GM19468 (cell line): Measurements from ENCODE around the gene KIAA1217.

ENCODE experiments used
- ATAC-seq: cut with Tn5 transposase; IDR thresholded peaks from one replicate; pipeline ENCODE4 v1.9.1; 2021; ENCODE audit warnings: mild to moderate bottlenecking, moderate library complexity, moderate number of reproducible peaks; ENCODE audit not compliant: unreplicated experiment; ENCODE audit errors: extremely low read depth

Gene KIAA1217

GRCh38 chr10:24240041-24240751 lies 31.3 kb downstream of the KIAA1217 start:
- no peak for ATAC-seq

DNA sequence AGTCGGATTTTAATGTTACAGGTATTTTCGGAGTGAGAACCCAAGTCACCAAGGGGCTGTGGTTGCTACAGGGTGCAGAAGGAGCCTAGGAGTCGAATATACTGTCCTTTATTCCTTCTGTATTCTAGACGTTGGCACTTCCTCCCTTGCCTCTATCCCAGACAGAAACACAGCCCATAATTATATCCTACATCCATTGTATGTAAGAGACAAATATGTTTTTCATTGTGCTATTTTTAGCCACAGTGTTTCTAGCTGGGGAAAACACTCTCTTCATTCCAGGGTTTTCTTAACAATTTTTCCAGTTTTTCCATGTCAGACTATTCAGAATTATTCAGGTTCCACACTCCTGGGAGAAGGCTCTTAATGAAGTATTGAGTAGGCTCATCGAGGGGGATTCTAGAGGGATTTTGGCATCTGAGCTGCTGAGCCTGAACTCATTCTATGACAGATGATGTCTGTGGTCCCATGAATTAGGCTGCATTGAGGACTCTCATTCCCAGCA lies 32.6 kb downstream of the KIAA1217 start:
- ATAC-seq: no peak

DNA sequence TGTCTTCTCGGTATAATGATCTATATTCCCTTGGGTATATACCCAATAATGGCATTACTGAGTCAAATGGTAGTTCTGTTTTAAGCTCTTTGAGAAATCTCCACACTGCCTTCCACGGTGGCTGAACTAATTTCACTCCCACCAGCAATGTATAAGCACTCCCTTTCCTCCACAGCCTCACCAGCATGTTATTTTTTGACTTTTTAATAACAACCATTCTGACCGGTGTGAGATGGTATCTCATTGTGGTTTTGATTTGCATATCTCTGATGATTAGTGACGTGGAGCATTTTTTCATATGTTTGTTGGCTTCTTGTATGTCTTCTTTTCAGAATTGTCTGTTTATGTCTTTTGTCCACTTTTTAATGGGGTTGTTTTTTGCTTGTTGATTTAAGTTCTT lies 33.6 kb downstream of the KIAA1217 start:
- no peak for ATAC-seq

GRCh38 chr10:24246365-24246764 lies 37.4 kb downstream of the KIAA1217 start:
- no peak for ATAC-seq

GRCh38 chr10:24247841-24248240 lies 38.9 kb downstream of the KIAA1217 start:
- no peak for ATAC-seq

DNA sequence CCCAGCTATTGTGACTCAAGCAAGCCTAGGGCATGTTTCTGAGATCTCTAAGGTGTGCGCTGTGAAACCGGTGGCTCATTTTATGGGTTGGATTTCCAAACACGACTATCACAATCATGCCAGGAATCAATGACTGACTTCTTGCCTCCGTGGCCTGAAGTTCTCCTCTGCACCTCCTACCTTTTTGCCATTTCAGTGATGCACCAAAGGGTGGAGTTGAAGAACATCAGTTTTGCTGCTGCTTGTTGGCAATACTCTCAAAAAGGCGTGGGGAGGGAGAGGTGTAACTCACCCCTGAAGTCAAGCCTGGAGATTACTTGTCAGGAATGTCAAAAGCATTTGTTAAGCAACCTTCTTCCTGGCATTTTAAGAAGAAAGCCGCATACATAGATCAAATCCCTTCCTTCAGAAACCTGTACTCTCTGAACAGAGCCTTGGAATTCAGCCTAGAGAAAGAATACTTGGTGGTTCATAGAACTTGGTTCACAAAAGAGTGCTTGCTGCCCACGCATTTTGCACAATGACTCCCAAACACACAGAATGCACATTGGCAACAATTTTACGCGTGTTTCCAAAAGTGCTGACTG lies 41.0 kb downstream of the KIAA1217 start:
- ATAC-seq: no peak

GRCh38 chr10:24251547-24251946 lies 42.6 kb downstream of the KIAA1217 start:
- ATAC-seq: no peak

- ATAC-seq: no peak
These were observed 45.2 kb downstream of the KIAA1217 start for GRCh38 chr10:24254180-24254579.

GRCh38 chr10:24255115-24255880 lies 46.4 kb downstream of the KIAA1217 start:
- ATAC-seq: no peak

DNA sequence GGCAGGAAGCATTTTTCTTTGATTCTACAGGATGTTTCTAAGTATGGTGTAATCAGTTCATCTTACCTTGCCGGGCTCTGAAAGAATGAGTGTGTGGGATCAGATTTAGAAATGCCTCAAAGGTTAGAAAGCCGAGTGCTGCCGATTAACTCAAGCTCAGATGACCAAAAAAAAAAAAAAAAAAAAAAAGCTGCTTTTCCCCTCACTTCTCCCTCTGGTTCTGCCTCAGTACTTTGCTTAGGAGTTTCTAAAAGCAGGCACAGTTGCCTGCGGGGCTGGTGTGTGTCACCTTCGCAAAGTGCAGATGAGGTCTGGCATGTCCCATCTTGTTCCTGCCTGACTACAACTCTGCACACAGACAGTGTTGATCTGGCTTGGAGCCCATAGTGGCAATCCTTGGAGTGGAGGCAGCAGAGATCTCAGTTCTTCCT lies 47.0 kb downstream of the KIAA1217 start:
- no peak for ATAC-seq

DNA sequence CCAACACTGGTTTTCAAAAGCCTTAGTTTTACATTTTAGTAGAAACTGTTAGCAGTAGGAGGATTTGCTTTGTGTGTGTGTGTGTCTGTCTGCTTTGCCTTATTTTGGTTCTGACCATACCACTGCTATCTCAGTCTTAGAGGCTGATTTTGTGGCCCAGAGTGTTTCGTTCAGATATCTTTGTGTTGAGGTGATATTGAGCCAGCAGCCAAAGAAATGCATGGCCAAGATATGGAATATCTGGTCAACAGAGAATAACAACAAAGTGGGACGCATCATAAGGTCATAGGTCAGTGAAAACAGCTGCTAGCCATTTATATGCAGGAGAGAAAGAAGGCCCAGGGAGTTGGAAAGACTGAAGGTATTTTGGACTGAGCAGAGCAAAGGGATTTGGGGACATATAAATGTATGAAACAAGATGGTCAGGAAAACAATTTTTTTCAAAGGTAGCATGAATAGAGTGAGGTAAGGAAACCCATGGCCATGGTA lies 47.7 kb downstream of the KIAA1217 start:
- ATAC-seq: no peak

DNA sequence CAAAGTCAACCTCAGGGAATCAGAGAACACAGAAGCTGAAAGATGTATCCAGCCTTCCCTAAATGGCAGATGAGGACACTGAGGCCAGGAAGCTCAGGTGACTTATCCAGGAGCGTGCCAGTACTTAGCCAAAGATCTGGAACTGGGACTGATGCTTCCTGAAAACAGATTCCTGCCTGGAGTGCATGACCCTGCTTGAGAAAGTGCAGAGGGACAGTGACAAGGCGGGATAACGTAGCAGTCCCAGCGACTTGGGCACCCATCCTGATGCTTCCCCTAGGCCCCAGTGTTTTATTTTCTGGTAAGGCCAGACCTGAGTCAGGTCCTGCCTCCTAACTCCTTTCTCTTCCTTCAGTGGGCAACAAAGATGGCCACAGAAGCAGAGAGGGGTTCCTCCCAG lies 48.6 kb downstream of the KIAA1217 start:
- ATAC-seq: no peak

DNA sequence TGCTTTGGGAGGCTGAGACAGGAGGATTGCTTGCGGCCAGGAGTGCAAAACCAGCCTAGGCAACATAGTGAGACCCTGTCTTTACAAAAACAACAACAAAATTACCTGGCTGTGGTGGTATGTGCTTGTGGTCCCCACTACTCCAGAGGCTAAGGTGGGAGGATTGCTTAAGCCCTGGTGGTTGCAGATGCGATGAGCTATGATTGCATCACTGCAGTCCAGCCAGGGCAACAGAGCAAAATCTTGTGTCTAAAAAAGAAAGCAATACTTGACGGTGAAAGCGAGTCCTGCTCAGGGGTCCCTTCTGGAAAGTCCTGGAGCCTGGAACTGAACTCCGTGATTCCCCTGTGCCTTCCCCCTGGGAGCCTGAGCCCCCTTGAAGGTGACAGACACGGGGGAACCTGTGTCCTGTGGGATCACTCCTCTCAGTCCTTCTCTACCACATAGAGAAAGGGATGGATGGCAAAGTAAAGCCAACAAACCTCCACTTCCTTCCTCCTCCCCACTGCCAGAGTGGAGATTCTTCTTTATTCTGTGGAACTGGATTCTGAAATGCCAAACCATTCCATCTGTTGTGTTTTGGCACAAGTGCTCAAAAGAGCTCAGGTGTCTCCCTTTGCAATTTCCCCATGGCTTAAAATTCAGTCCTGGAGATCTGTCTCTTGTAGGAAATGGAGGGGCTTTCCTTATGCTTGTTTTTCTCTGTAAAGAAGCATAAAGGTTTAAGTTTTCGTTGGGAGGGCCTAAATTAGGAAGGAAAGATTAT lies 50.6 kb downstream of the KIAA1217 start:
- no peak for ATAC-seq

- no peak for ATAC-seq
These were observed 52.7 kb downstream of the KIAA1217 start for GRCh38 chr10:24261627-24262026.

DNA sequence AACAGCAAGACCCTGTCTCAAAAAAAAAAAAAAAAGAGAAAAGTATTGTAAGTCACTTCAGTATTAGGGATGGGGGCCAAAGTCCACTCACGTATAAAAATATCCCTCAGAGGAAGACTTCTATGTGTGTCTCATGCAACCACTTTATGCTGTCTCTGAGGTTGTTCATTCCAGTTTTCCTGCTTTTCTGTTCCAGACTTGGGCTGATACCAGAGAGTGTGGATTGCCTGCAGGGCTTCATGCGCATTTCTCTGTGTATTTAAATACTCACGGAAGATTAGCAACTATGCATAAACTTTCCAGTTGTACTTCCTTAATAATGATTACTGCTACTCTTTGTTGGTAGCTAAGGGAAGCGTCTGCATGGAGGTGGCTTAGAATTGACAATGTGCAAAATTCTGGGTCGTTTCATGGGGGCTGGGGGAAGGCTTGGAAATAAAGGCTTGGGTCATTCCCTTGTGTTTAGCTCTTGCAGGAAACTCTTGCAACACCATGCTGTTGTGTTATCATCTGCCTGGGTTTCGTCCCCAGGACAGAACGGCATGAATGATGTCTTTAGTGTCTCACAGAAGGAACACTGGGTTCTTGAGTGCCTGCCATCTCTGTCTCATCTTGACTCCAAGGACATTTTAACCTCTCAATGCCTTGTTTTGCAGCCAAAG lies 54.1 kb downstream of the KIAA1217 start:
- no peak for ATAC-seq

- ATAC-seq: no peak
These were observed 60.5 kb downstream of the KIAA1217 start for GRCh38 chr10:24269476-24269875.

GRCh38 chr10:24272374-24272773 lies 63.4 kb downstream of the KIAA1217 start:
- no peak for ATAC-seq

GRCh38 chr10:24277277-24277676 lies 68.3 kb downstream of the KIAA1217 start:
- ATAC-seq: no peak

DNA sequence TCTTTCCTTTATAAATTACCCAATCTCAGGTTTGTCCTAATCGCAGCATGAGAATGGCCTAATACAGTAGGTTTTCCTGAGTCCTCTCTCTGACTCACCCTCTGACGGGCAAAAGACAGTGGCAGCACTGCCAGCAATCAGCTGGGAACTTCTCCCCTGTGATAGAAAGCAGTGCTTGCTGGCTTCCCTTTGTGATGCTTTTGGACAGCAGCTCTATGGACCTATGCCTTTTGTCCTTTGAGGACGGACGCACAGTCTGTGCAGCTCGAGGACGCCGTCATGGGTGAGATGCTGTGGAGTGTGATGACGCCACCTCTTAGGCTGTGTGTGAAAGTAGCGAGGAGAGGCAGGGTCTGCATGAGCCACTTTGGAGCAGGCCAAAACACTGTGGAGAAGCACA lies 68.8 kb downstream of the KIAA1217 start:
- no peak for ATAC-seq
